OCI-LY1 (cell line): ENCODE data around the gene STX11.

Source experiments
- H2AFZ ChIP-seq: fragments of 200-600 bp; sonication (generic), shearing (Covaris generic); 2 replicates; pipeline ENCODE4 v1.6.0; 2014; ENCODE audit warnings: antibody characterized with exemption, mild to moderate bottlenecking, low read length
- H3F3A ChIP-seq: fragments of 200-600 bp; sonication (generic), shearing (Covaris generic); 2 replicates; pipeline ENCODE4 v1.6.0; 2014; ENCODE audit warnings: mild to moderate bottlenecking, antibody characterized with exemption, low read length, moderate library complexity; ENCODE audit not compliant: insufficient read depth
- H3K27ac ChIP-seq: fragments of 200-600 bp; sonication (generic); 2 replicates; pipeline ENCODE4 v1.5.1; 2014; ENCODE audit warnings: low read length, mixed run types, mild to moderate bottlenecking, low read depth; ENCODE audit not compliant: poor library complexity, severe bottlenecking
- H3K27me3 ChIP-seq: fragments of 200-600 bp; sonication (generic); 2 replicates; pipeline ENCODE4 v1.6.0; 2014; ENCODE audit warnings: antibody characterized with exemption, mild to moderate bottlenecking, low read length, moderate library complexity; ENCODE audit not compliant: insufficient read depth
- H3K36me3 ChIP-seq: fragments of 200-600 bp; sonication (generic); 2 replicates; pipeline ENCODE4 v1.6.1; 2014; ENCODE audit warnings: mild to moderate bottlenecking, antibody characterized with exemption, low read length, moderate library complexity, mixed read lengths; ENCODE audit not compliant: insufficient read depth
- H3K4me1 ChIP-seq: fragments of 200-600 bp; sonication (generic); 2 replicates; pipeline ENCODE4 v1.5.1; 2014; ENCODE audit warnings: mild to moderate bottlenecking, low read length, moderate library complexity; ENCODE audit not compliant: insufficient read depth, severe bottlenecking
- H3K4me2 ChIP-seq: fragments of 200-600 bp; sonication (generic), shearing (Covaris generic); 2 replicates; pipeline ENCODE4 v1.6.1; 2014; ENCODE audit warnings: low read length
- H3K4me3 ChIP-seq: fragments of 200-600 bp; sonication (generic); 2 replicates; pipeline ENCODE4 v1.5.1; 2014; ENCODE audit warnings: low read length, low read depth, mild to moderate bottlenecking, mixed read lengths; ENCODE audit not compliant: poor library complexity, severe bottlenecking
- H3K79me2 ChIP-seq: fragments of 200-600 bp; shearing (Covaris generic); 2 replicates; pipeline ENCODE4 v1.6.1; 2016; ENCODE audit warnings: mixed run types, low read length, mixed read lengths; ENCODE audit not compliant: insufficient read depth
- H3K9ac ChIP-seq: fragments of 200-600 bp; sonication (generic), shearing (Covaris generic); 2 replicates; pipeline ENCODE4 v1.6.1; 2014; ENCODE audit warnings: mild to moderate bottlenecking, low read length, mixed read lengths
- H3K9me2 ChIP-seq: fragments of 200-600 bp; sonication (generic), shearing (Covaris generic); 2 replicates; pipeline ENCODE4 v1.6.1; 2014; ENCODE audit warnings: low read depth, mild to moderate bottlenecking, low read length, mixed read lengths
- H3K9me3 ChIP-seq: fragments of 200-600 bp; shearing (Covaris generic); 2 replicates; pipeline ENCODE4 v1.6.1; 2014; ENCODE audit warnings: low read length, mixed read lengths
- H4K20me1 ChIP-seq: fragments of 200-600 bp; sonication (generic), shearing (Covaris generic); 2 replicates; pipeline ENCODE4 v1.6.0; 2016; ENCODE audit warnings: mild to moderate bottlenecking, low read length; ENCODE audit not compliant: insufficient read depth
- EZH2 ChIP-seq: fragments of 200-600 bp; sonication (generic), shearing (Covaris generic); IDR thresholded peaks from 2 replicates; pipeline ENCODE4 v1.8.0; 2017; ENCODE audit warnings: borderline replicate concordance, mixed run types, mild to moderate bottlenecking, antibody characterized with exemption, low read length, moderate library complexity, mixed read lengths
- TF ChIP-seq, protein P1 (sequence below): fragments of 200-600 bp; sonication (generic), shearing (Covaris generic); IDR thresholded peaks from 2 replicates; pipeline ENCODE4 v1.5.1; 2017; ENCODE audit warnings: mild to moderate bottlenecking, antibody characterized with exemption, low read length, moderate library complexity, mixed read lengths

Gene STX11

DNA sequence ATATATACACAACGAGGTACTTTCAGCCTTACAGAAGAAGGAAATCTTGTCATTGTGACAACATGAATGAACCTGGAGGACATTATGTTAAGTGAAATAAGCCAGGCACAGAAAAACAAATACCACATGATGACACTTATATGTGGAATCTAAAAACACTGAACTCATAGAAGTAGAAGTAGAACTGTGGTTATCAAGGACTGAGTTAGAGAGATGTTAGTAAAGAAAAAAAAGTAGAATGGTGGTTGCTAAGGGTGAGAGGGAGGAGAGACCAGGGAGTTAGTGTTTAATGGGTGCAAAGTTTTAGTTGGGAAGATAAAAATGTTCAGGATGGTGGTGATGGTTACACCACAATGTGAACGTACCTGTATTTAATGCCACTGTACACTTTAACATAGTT is 4.8 kb upstream of the STX11 start:
- Histone ChIP-seq H3F3A (no peaks in the 10 kb centered on the region), H3K27me3 (peaks cover 5% of the 10 kb centered on the region; the same call in 1 of the 2 replicates), H3K9ac (no peak overlapping the region), H3K79me2 (no peaks in the 10 kb centered on the region), H3K9me3 (no peaks in the 10 kb centered on the region), H3K4me3 (no peak overlapping the region), H3K4me2 (no peak overlapping the region), H4K20me1 (no peaks in the 10 kb centered on the region), H3K4me1 (peaks cover 8% of the 10 kb centered on the region), H3K36me3 (no peaks in the 10 kb centered on the region), H3K27ac (no peak overlapping the region), H2AFZ (no peak overlapping the region), H3K9me2 (no peaks in the 10 kb centered on the region)
- TF ChIP-seq, protein P1, sequence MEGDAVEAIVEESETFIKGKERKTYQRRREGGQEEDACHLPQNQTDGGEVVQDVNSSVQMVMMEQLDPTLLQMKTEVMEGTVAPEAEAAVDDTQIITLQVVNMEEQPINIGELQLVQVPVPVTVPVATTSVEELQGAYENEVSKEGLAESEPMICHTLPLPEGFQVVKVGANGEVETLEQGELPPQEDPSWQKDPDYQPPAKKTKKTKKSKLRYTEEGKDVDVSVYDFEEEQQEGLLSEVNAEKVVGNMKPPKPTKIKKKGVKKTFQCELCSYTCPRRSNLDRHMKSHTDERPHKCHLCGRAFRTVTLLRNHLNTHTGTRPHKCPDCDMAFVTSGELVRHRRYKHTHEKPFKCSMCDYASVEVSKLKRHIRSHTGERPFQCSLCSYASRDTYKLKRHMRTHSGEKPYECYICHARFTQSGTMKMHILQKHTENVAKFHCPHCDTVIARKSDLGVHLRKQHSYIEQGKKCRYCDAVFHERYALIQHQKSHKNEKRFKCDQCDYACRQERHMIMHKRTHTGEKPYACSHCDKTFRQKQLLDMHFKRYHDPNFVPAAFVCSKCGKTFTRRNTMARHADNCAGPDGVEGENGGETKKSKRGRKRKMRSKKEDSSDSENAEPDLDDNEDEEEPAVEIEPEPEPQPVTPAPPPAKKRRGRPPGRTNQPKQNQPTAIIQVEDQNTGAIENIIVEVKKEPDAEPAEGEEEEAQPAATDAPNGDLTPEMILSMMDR = no peak
- TF ChIP-seq EZH2 = no peak

DNA sequence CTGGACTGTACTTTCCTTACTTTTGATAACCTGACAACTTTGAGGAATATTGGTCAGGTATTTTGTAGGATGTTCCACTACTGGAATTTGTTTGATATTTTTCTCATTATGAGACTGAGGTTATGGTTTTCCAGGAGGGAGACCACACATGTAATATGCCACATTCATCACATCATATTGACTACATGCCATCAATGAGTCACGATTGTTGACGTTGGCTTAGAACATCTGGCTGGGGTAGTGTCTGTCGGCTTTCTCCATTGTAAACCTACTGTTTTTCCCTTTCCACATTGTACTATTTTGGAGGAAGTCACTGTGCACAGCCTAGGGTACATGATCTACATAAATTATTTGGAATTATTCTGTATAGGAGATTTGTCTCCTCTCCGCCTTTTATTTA is 1.4 kb upstream of the STX11 start:
- TF ChIP-seq EZH2 = no peak
- TF ChIP-seq, protein P1 = no peak

DNA sequence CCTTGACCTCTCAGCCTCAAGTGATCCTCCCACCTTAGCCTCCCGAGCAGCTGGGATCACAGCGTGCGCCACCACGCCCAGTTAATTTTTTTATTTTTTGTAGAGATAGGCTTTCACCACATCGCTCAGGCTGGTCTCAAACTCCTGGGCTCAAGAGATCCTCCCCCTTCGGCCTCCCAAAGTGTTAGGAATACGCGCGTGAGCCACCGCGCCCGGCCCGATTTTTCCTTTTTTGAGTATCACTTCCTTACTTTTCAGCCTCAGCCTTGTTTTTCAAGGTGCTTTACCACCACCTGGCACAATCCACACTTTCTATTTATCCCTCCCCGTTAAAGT is 791 bp upstream of the STX11 start:
- no peaks in the 10 kb centered on the region for H3K36me3 ChIP-seq
- no peaks in the 10 kb centered on the region for H3F3A ChIP-seq
- H3K4me2 ChIP-seq = peak overlapping the region; percentile 92
- TF ChIP-seq, protein P1 = no peak
- no peak for TF ChIP-seq EZH2
- H4K20me1 ChIP-seq = no peaks in the 10 kb centered on the region
- peaks cover 5% of the 10 kb centered on the region; the same call in 1 of the 2 replicates for H3K27me3 ChIP-seq
- H3K9ac ChIP-seq = peak overlapping the region; percentile 57; the same call in 1 of the 2 replicates
- H3K9me2 ChIP-seq = no peaks in the 10 kb centered on the region
- peaks cover 19% of the 10 kb centered on the region for H3K4me1 ChIP-seq
- peak overlapping the region; percentile 71 for H3K4me3 ChIP-seq
- no peak overlapping the region for H3K27ac ChIP-seq
- no peaks in the 10 kb centered on the region for H3K79me2 ChIP-seq
- H3K9me3 ChIP-seq = no peaks in the 10 kb centered on the region
- 0 out of 2 replicates have a peak overlapping the region, but pooled peaks have one; percentile 36 for H2AFZ ChIP-seq

More for the DNA sequence above, 1.4 kb upstream of the STX11 start:
- H4K20me1 ChIP-seq = no peaks in the 10 kb centered on the region
- no peak overlapping the region for H3K27ac ChIP-seq
- no peaks in the 10 kb centered on the region for H3K9me3 ChIP-seq
- peaks cover 5% of the 10 kb centered on the region; the same call in 1 of the 2 replicates for H3K27me3 ChIP-seq
- H3K4me2 ChIP-seq = no peak overlapping the region
- H3K4me3 ChIP-seq = no peak overlapping the region
- H3K9ac ChIP-seq = no peak overlapping the region
- H3K36me3 ChIP-seq = no peaks in the 10 kb centered on the region
- no peak overlapping the region for H2AFZ ChIP-seq
- H3F3A ChIP-seq = no peaks in the 10 kb centered on the region
- no peaks in the 10 kb centered on the region for H3K79me2 ChIP-seq
- H3K9me2 ChIP-seq = no peaks in the 10 kb centered on the region
- peaks cover 19% of the 10 kb centered on the region for H3K4me1 ChIP-seq
